Measurements from ENCODE around the gene EIF2AK2.

- TF ChIP-seq CTCF (IDR thresholded peaks at IDR 0.05) (no peak), POLR2A (IDR thresholded peaks at IDR 0.05) (no peak), POLR2AphosphoS5 (IDR thresholded peaks at IDR 0.05) (no peak), EP300 (IDR thresholded peaks at IDR 0.05) (no peak)
Observed at GRCh38 chr2:37191253-37191652, 34.5 kb upstream of the EIF2AK2 start.
